ENCODE measurements around the gene RPUSD4. TPM values are rescaled to one million over a fixed set of nuclear protein-coding genes. Genes with fewer than 3 reads are reported as not detected.

The RPUSD4 gene, protein sequence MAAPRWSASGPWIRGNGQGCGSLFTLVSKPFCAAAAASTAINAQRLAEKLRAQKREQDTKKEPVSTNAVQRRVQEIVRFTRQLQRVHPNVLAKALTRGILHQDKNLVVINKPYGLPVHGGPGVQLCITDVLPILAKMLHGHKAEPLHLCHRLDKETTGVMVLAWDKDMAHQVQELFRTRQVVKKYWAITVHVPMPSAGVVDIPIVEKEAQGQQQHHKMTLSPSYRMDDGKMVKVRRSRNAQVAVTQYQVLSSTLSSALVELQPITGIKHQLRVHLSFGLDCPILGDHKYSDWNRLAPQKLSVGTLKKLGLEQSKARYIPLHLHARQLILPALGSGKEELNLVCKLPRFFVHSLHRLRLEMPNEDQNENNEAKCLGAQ
- total RNA-seq (2013; cell fraction: nucleolus; rRNA removed) = 53.5 and 59.9 TPM in 2 replicates
- total RNA-seq (2014; rRNA removed) (30.6 and 31.0 TPM in 2 replicates), total RNA-seq (2014; rRNA removed; fragmentation: Illumina TruSeq; extraction: Trizol) (29.6 and 32.5 TPM in 2 replicates), total RNA-seq (2021) (40.6 and 46.8 TPM in 2 replicates), polyA plus RNA-seq (2011; rRNA removed) (40.3 and 47.6 TPM in 2 replicates), polyA plus RNA-seq (2014; fragmentation: Illumina TruSeq; extraction: Trizol) (30.7 and 34.4 TPM in 2 replicates), polyA plus RNA-seq (2014; fragmentation: Nextera tagmentation; extraction: Ambion mirVana) (10 to 100 TPM; 24.5 to 25.9 TPM), polyA plus RNA-seq (2014; rRNA removed) (38.7 and 43.7 TPM in 2 replicates), polyA plus RNA-seq (2016; fragmentation: Nextera tagmentation; extraction: Ambion mirVana) (10 to 100 TPM; 28.8 to 29.0 TPM), polyA minus RNA-seq (2011; rRNA and poly(A)+ RNA removed) (131 and 136 TPM in 2 replicates), Bru-seq, nascent RNA (percentile 88 among the genes with signal in this experiment), BruChase-seq, experiment 1, labeled RNA remaining after a 6-hour chase (percentile 89 among the genes with signal in this experiment), BruChase-seq, experiment 2, labeled RNA remaining after a 2-hour chase (percentile 91 among the genes with signal in this experiment)
- polyA plus RNA-seq (2011; ENCODE audit: low read depth) = 24.3 TPM
- 59.9 and 64.4 TPM in 2 replicates for polyA plus RNA-seq (2011; cell fraction: cytosol; rRNA removed)
- polyA plus RNA-seq (2011; cell fraction: nucleus; rRNA removed) = 57.6 and 59.3 TPM in 2 replicates
- 28.8 and 29.9 TPM in 2 replicates for polyA plus RNA-seq (2012)
- 17.0 and 18.8 TPM in 2 replicates for polyA minus RNA-seq (2011; cell fraction: cytosol; rRNA and poly(A)+ RNA removed)
- 25.9 and 42.1 TPM in 2 replicates for polyA minus RNA-seq (2011; cell fraction: nucleus; rRNA and poly(A)+ RNA removed)
- long read RNA-seq, experiment 1, transcript RPUSD4-201 (7 exons, 2,512 nt) = major isoform, 51 of 54 reads
- long read RNA-seq, experiment 1, partial matches to known transcripts = 0 of 54 reads
- long read RNA-seq, experiment 1, other reads (novel, unspliced or antisense) = 3 of 54 reads
- long read RNA-seq, experiment 2, transcript RPUSD4-201 (7 exons, 2,512 nt) = major isoform, 317 of 349 reads
- long read RNA-seq, experiment 2, partial matches to known transcripts = 9 of 349 reads
- long read RNA-seq, experiment 2, other reads (novel, unspliced or antisense) = 20 of 349 reads

GRCh38 chr11:126211236-126212088, at the start of gene RPUSD4, which contains the start of gene FAM118B:
Gene RPUSD4, minus strand, starts transcription at chr11:126211650. Its CDS starts 12 bp downstream, at chr11:126211638.
Gene FAM118B, plus strand, starts transcription at chr11:126211782. Its CDS starts 23,220 bp downstream, at chr11:126235002.
- peak within 1 kb of the TSS; percentile 82 for H3K4me2 ChIP-seq (ENCODE audit: control insufficient read depth, insufficient read depth)
- ATAC-seq = peak; percentile 97
- intact Hi-C loops (cut with micrococcal nuclease; ENCODE audit: unreplicated experiment) (loop anchor here (5.0 kb wide), 1 partner anchor 56 kb away; the partner anchor contains the start of genes FOXRED1 and SRPRA), in situ Hi-C loops (cut with MboI) (no loop called here)
- BruUV-seq (replicated peaks) = no TSS peak
- peaks cover 2 to 3% of the 10 kb centered on the region in 2 experiments; a peak in 2 of 4 replicates for H3K36me3 ChIP-seq (ENCODE audit: control insufficient read depth in 2 of 2, insufficient read depth in 2 of 2, low read length in 1 of 2)
- no peaks in the 10 kb centered on the region for H4K20me1 ChIP-seq (ENCODE audit: control insufficient read depth, insufficient read depth)
- H2AFZ ChIP-seq (ENCODE audit: control insufficient read depth, low read depth, low read length) = peak within 1 kb of the TSS; percentile 97
- peaks cover 16% of the 10 kb centered on the region for H3K79me2 ChIP-seq (ENCODE audit: control insufficient read depth, insufficient read depth, low read length)
- H3K9me3 ChIP-seq (replicated peaks; ENCODE audit: control insufficient read depth, insufficient read depth, low read length) = no peaks in the 10 kb centered on the region
- no peaks in the 10 kb centered on the region for H3K27me3 ChIP-seq (replicated peaks in 1 of 2; ENCODE audit: control insufficient read depth in 2 of 2, insufficient read depth in 2 of 2, low read length in 1 of 2)
- peaks cover 3% of the 10 kb centered on the region for H3K4me1 ChIP-seq (ENCODE audit: control insufficient read depth, insufficient read depth, low read length)
- peak within 1 kb of the TSS; percentile 99 for H3K4me3 ChIP-seq
- peak; percentile 38 for FAIRE-seq
- peak within 1 kb of the TSS; percentile 83 for H3K9ac ChIP-seq (ENCODE audit: control insufficient read depth, insufficient read depth, low read length)
- peak within 1 kb of the TSS; percentile 74 for H3K27ac ChIP-seq (ENCODE audit: control insufficient read depth, insufficient read depth)
- ChIA-PET SMC1A (ENCODE audit: uncharacterized antibody, unreplicated experiment) (interaction anchor here (0.5 to 2.2 kb wide), 6 partner anchors 10 to 324 kb away, joined by 3 to 10 read pairs (median 4); partner anchors contain the start of genes FOXRED1, HYLS1 and SRPRA), RAD21 (ENCODE audit: unreplicated experiment) (interaction anchor here (0.6 to 1.5 kb wide), 3 partner anchors 18 to 93 kb away, joined by 3 to 4 read pairs (median 3); partner anchors contain the start of gene DCPS), CTCF (interaction anchor here (1.0 to 1.5 kb wide), 2 partner anchors 18 to 269 kb away, joined by 3 to 6 read pairs; no protein-coding TSS in a partner anchor), POLR2A (interaction anchor here (1.0 to 1.5 kb wide), 2 partner anchors 14 to 88 kb away, joined by 3 read pairs; no protein-coding TSS in a partner anchor)
- 1% methylated on average over 59 of the region's 62 CpGs for WGBS (ENCODE audit: insufficient coverage, insufficient replicate concordance, low lambda C conversion rate, missing lambda C conversion rate)
- peak; percentile 87 for DNase-seq (ENCODE audit: low read depth, low spot score)
- TF ChIP-seq SMAD5 (IDR thresholded peaks at IDR 0.05; ENCODE audit: low read depth) (peak; percentile 78; the same call in 1 of the 2 replicates), SIN3A (IDR thresholded peaks at IDR 0.05; ENCODE audit: low read depth, low read length) (peak; percentile 96), IKZF1 (conservative IDR thresholded peaks at IDR 0.05) (peak; percentile 45; the same call in 1 of the 2 replicates), PML (IDR thresholded peaks at IDR 0.05; ENCODE audit: low read length) (peak; percentile 82), FOS (IDR thresholded peaks at IDR 0.05; ENCODE audit: borderline replicate concordance, extremely low read depth, insufficient read length) (peak; percentile 88), MAX (IDR thresholded peaks at IDR 0.05; ENCODE audit: low read depth, low read length) (peak; percentile 100), SUZ12 (IDR thresholded peaks at IDR 0.05; ENCODE audit: unreplicated experiment) (no peak), TAF1 (IDR thresholded peaks at IDR 0.05; ENCODE audit: borderline replicate concordance, low read depth, low read length) (peak; percentile 95), SIX5 (IDR thresholded peaks at IDR 0.05; ENCODE audit: low read depth, low read length, severe bottlenecking) (peak; percentile 8), CREB1 (IDR thresholded peaks at IDR 0.05; ENCODE audit: low read depth) (peak; percentile 52; the same call in 1 of the 2 replicates), RAD51 (IDR thresholded peaks at IDR 0.05) (peak; percentile 100), CHD2 (IDR thresholded peaks at IDR 0.05; ENCODE audit: borderline replicate concordance, low read depth, low read length) (peak; percentile 38; the same call in 1 of the 2 replicates), TCF3 (IDR thresholded peaks at IDR 0.05; ENCODE audit: borderline replicate concordance, insufficient read depth, low read depth, low read length) (peak; percentile 43; the same call in 1 of the 2 replicates), CREM (IDR thresholded peaks at IDR 0.05; ENCODE audit: low read depth) (peak; percentile 24)
- TF ChIP-seq, protein P1, sequence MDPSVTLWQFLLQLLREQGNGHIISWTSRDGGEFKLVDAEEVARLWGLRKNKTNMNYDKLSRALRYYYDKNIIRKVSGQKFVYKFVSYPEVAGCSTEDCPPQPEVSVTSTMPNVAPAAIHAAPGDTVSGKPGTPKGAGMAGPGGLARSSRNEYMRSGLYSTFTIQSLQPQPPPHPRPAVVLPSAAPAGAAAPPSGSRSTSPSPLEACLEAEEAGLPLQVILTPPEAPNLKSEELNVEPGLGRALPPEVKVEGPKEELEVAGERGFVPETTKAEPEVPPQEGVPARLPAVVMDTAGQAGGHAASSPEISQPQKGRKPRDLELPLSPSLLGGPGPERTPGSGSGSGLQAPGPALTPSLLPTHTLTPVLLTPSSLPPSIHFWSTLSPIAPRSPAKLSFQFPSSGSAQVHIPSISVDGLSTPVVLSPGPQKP (IDR thresholded peaks at IDR 0.05; ENCODE audit: low read depth, low read length) = 0 out of 2 replicates have a peak, but pooled peaks have one; percentile 20

Measured in GM12878 (cell line).